H1 (cell line): ENCODE measurements around the gene MRTO4. TPM values are rescaled to one million over a fixed set of nuclear protein-coding genes. Genes with fewer than 3 reads are reported as not detected.
"Not testable (repeated sequence)": the region's sequence is repeated elsewhere in the genome, so short reads cannot be mapped to it uniquely, and the experiment has no call there.

Experiments
- CTCF ChIA-PET: fragments of 300-600 bp; sonication (Branson Sonifier 250); formaldehyde crosslinking; loops from one replicate; lab custom pipeline; 2021; ENCODE audit not compliant: partially characterized antibody; lab: Charles Lee
- POLR2A ChIA-PET: fragments of 300-600 bp; sonication (Branson Sonifier 250); formaldehyde crosslinking; loops from one replicate; lab custom pipeline; 2021; ENCODE audit warnings: inconsistent platforms; ENCODE audit not compliant: partially characterized antibody; lab: Charles Lee
- DNase-seq, 2 experiments: peaks; one replicate each; pipeline versions ENCODE4 v3.0.0 to v3.0.0-alpha.2; 2010 to 2022; ENCODE audit warnings: low spot score in 2 of 2, low read depth in 1 of 2, mixed read lengths in 1 of 2
- FAIRE-seq: peaks from 2 replicates; lab custom pipeline; 2011; peaks lifted over from hg19 to GRCh38; lab: Jason Lieb, UNC
- H2AFZ ChIP-seq: 2 replicates; pipeline ENCODE4 v1.8.1; 2012; ENCODE audit warnings: low read length, inconsistent platforms
- H2AK5ac ChIP-seq: 2 replicates; pipeline ENCODE4 v1.6.1; 2013; ENCODE audit warnings: low read depth, low read length
- H2BK120ac ChIP-seq: replicated peaks from 2 replicates; pipeline ENCODE3; 2013; ENCODE audit warnings: low read depth, low read length, inconsistent platforms
- H2BK12ac ChIP-seq: 2 replicates; pipeline ENCODE4 v1.6.1; 2013; ENCODE audit warnings: low read depth, low read length
- H2BK15ac ChIP-seq: 2 replicates; pipeline ENCODE4 v1.6.1; 2013; ENCODE audit warnings: low read length
- H2BK20ac ChIP-seq: 2 replicates; pipeline ENCODE4 v1.6.1; 2013; ENCODE audit warnings: low read length
- H2BK5ac ChIP-seq: 2 replicates; pipeline ENCODE4 v1.6.1; 2013; ENCODE audit warnings: low read depth, low read length
- H3K14ac ChIP-seq: 2 replicates; pipeline ENCODE4 v1.6.1; 2013; ENCODE audit warnings: inconsistent platforms; ENCODE audit not compliant: insufficient read length
- H3K18ac ChIP-seq: 2 replicates; pipeline ENCODE4 v1.6.1; 2013; ENCODE audit warnings: low read length; ENCODE audit errors: extremely low read depth
- H3K23ac ChIP-seq: 2 replicates; pipeline ENCODE4 v1.6.1; 2013; ENCODE audit warnings: inconsistent platforms; ENCODE audit not compliant: insufficient read length
- H3K23me2 ChIP-seq: 2 replicates; pipeline ENCODE4 v1.6.1; 2013; ENCODE audit warnings: low read depth, low read length
- H3K27ac ChIP-seq: 2 replicates; pipeline ENCODE4 v1.6.1; 2011; ENCODE audit warnings: low read depth, low read length, inconsistent platforms
- H3K27me3 ChIP-seq, 4 experiments: replicated peaks in 1 of 4; 1 replicate in 1 of 4; 2 replicates in 3 of 4; pipeline versions ENCODE4 v1.6.1 to v1.8.1; 2011 to 2013; ENCODE audit warnings: low read length in 3 of 4, mild to moderate bottlenecking in 3 of 4, inconsistent platforms in 2 of 4, mixed read lengths in 2 of 4, moderate library complexity in 1 of 4; ENCODE audit not compliant: control insufficient read depth in 3 of 4, insufficient read depth in 3 of 4; ENCODE audit errors: extremely low read depth in 1 of 4
- H3K36me3 ChIP-seq, 4 experiments: 2 replicates each; pipeline versions ENCODE4 v1.6.1 to v1.8.1; 2011 to 2013; ENCODE audit warnings: mild to moderate bottlenecking in 4 of 4, low read length in 3 of 4, moderate library complexity in 2 of 4, control low read depth in 1 of 4, inconsistent platforms in 1 of 4; ENCODE audit not compliant: insufficient read depth in 4 of 4, control insufficient read depth in 2 of 4
- H3K4ac ChIP-seq: replicated peaks from 2 replicates; pipeline ENCODE3; 2013; ENCODE audit warnings: low read length, low read depth, mixed read lengths, inconsistent platforms; ENCODE audit not compliant: insufficient read length
- H3K4me1 ChIP-seq, 4 experiments: replicated peaks in 1 of 4; 1 replicate in 1 of 4; 2 replicates in 3 of 4; pipeline versions ENCODE4 v1.6.1 to v1.8.1; 2011 to 2013; ENCODE audit warnings: low read length in 3 of 4, inconsistent platforms in 2 of 4, mixed read lengths in 1 of 4; ENCODE audit not compliant: insufficient read depth in 4 of 4, control insufficient read depth in 3 of 4
- H3K4me2 ChIP-seq, 2 experiments: 2 replicates each; pipeline versions ENCODE4 v1.6.1 to v1.8.1; 2011 to 2013; ENCODE audit warnings: low read depth in 2 of 2, low read length in 2 of 2, control low read depth in 1 of 2, inconsistent platforms in 1 of 2, mild to moderate bottlenecking in 1 of 2; ENCODE audit not compliant: insufficient read depth in 1 of 2
- H3K4me3 ChIP-seq, 4 experiments: fragments of 200-600, 300-600 bp in 1 of 4; sonication (generic), shearing (Covaris generic), sonication (Bioruptor Twin) in 1 of 4; 2 replicates each; pipeline versions ENCODE4 v1.5.1 to v1.8.1; 2011 to 2016; ENCODE audit warnings: low read length in 4 of 4, low read depth in 3 of 4, control low read depth in 2 of 4, inconsistent platforms in 2 of 4, mild to moderate bottlenecking in 2 of 4, mixed read lengths in 1 of 4, moderate library complexity in 1 of 4; ENCODE audit not compliant: insufficient read depth in 2 of 4; ENCODE audit errors: extremely low read depth in 1 of 4
- H3K56ac ChIP-seq: replicated peaks from 2 replicates; pipeline ENCODE3; 2013; ENCODE audit warnings: low read depth, mild to moderate bottlenecking, mixed read lengths, low read length, inconsistent platforms; ENCODE audit not compliant: insufficient read length
- H3K79me1 ChIP-seq: 2 replicates; pipeline ENCODE4 v1.6.1; 2013; ENCODE audit warnings: low read depth, low read length, control low read depth
- H3K79me2 ChIP-seq, 2 experiments: 2 replicates each; pipeline versions ENCODE4 v1.6.1 to v1.8.1; 2012 to 2013; ENCODE audit warnings: low read length in 2 of 2, mild to moderate bottlenecking in 2 of 2, inconsistent platforms in 1 of 2; ENCODE audit not compliant: insufficient read depth in 2 of 2, control insufficient read depth in 1 of 2
- H3K9ac ChIP-seq, 4 experiments: replicated peaks in 1 of 4; 1 replicate in 1 of 4; 2 replicates in 3 of 4; pipeline versions ENCODE4 v1.6.1 to v1.8.1; 2011 to 2013; ENCODE audit warnings: low read depth in 3 of 4, low read length in 3 of 4, control low read depth in 2 of 4, mild to moderate bottlenecking in 2 of 4, moderate library complexity in 2 of 4, inconsistent platforms in 1 of 4; ENCODE audit errors: extremely low read depth in 1 of 4
- H3K9me3 ChIP-seq, 2 experiments: 2 replicates each; pipeline versions ENCODE4 v1.6.1 to v1.8.1; 2012 to 2013; ENCODE audit warnings: mild to moderate bottlenecking in 2 of 2, moderate library complexity in 2 of 2, control low read depth in 1 of 2, inconsistent platforms in 1 of 2, low read depth in 1 of 2, low read length in 1 of 2, mixed read lengths in 1 of 2; ENCODE audit not compliant: insufficient read depth in 2 of 2
- H4K20me1 ChIP-seq, 2 experiments: replicated peaks in 1 of 2; 2 replicates each; pipeline versions ENCODE3 to v1.8.1; 2011 to 2013; ENCODE audit warnings: inconsistent platforms in 2 of 2, low read length in 2 of 2, mild to moderate bottlenecking in 1 of 2; ENCODE audit not compliant: insufficient read depth in 2 of 2, control insufficient read depth in 1 of 2
- H4K5ac ChIP-seq: 2 replicates; pipeline ENCODE4 v1.6.1; 2013; ENCODE audit warnings: low read length, low read depth, mixed read lengths, inconsistent platforms; ENCODE audit not compliant: insufficient read length
- H4K8ac ChIP-seq: 2 replicates; pipeline ENCODE4 v1.8.0; 2013; ENCODE audit warnings: mild to moderate bottlenecking, moderate library complexity, low read length, inconsistent platforms; ENCODE audit not compliant: insufficient read depth; ENCODE audit errors: extremely low read depth
- H4K91ac ChIP-seq: replicated peaks from 2 replicates; pipeline ENCODE3; 2013; ENCODE audit warnings: low read length, mixed read lengths, inconsistent platforms; ENCODE audit not compliant: insufficient read length
- WGBS, 2 experiments: shearing (Covaris generic) in 1 of 2; methylation state at CpG; one replicate each; pipeline versions ENCODE4 v1.1.6 to v1.1.7; 2013 to 2015; ENCODE audit warnings: low lambda C conversion rate in 2 of 2, mixed read lengths in 2 of 2, inconsistent platforms in 1 of 2, low coverage in 1 of 2, missing lambda C conversion rate in 1 of 2; ENCODE audit not compliant: insufficient replicate concordance in 2 of 2, insufficient coverage in 1 of 2, insufficient read length in 1 of 2; ENCODE audit errors: extremely low coverage in 1 of 2, missing lambda C conversion rate in 1 of 2; 5-methylcytosine and 5-hydroxymethylcytosine counted together
- polyA plus RNA-seq, 7 experiments: library from polyadenylated mRNA; depleted of rRNA in 3 of 7; stranded (reverse) in 5 of 7; unstranded in 2 of 7; fragments of >200 nt in 5 of 7; fragments of 200-250 nt in 2 of 7; gene quantifications; 1 replicate in 5 of 7; 2 replicates in 1 of 7; 4 replicates in 1 of 7; pipeline versions ENCODE4 v1.2.1 to v1.2.3, GENCODE V29; 2011 to 2013; ENCODE audit warnings: missing spikeins in 2 of 7, mixed read lengths in 2 of 7
- total RNA-seq: library from RNA; stranded (reverse); fragmentation: NEBNext Ultra II Directional; extraction: Animal tissue kit (Norgen Biotek cat#: 25700); gene quantifications from 2 replicates; pipeline ENCODE4 v1.2.1, GENCODE V29; 2021

MRTO4 gene
- total and polyA plus RNA-seq, 2 of the 8 experiments (the other 6 are each of a cell fraction or from before 2014, with no cell fraction given): 36.9 to 64.3 TPM

DNA sequence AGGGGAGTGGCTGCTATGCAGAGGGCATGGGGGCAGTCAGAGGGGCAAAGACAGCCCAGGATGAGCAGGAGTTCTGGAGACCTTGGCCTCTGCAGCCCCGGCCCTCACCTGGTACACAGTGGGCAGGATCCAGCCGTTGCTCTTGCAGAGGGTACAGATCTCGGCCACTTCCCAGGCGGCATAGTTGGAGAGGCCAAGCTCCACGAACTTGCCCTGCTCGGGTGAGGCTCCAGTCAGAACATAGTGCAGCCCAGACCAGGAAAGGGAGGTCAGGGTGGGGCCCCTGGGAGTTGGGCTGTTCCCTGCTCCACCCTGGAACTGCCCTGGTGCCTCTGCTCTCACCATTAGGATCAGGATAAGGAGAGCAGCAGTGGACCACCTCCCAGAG, 18.7 kb downstream of the MRTO4 start:
- not testable (repeated sequence) for H2BK15ac ChIP-seq, H2BK120ac ChIP-seq, H2BK5ac ChIP-seq, H3K4me3 ChIP-seq, H4K8ac ChIP-seq, H3K27ac ChIP-seq, H3K4me2 ChIP-seq, H3K23me2 ChIP-seq, FAIRE-seq, H3K79me2 ChIP-seq, H3K79me1 ChIP-seq, H2AK5ac ChIP-seq, H2AFZ ChIP-seq, H3K4ac ChIP-seq, H2BK12ac ChIP-seq, H3K4me1 ChIP-seq, H3K36me3 ChIP-seq, DNase-seq, H3K27me3 ChIP-seq, H2BK20ac ChIP-seq, H3K9ac ChIP-seq, H3K9me3 ChIP-seq, H4K20me1 ChIP-seq, H3K23ac ChIP-seq, H3K18ac ChIP-seq, H3K14ac ChIP-seq, H4K91ac ChIP-seq, H4K5ac ChIP-seq, H3K56ac ChIP-seq
- POLR2A ChIA-PET: interaction anchor here (1.2 to 1.6 kb wide), 2 partner anchors 16 to 19 kb away, joined by 4 to 6 read pairs; partner anchors contain the start of genes EMC1 and MRTO4
- WGBS, 2 experiments: 82% methylated on average over 6 of the region's 6 CpGs; no CpG with 5 or more reads in 1 of the 2 experiments
- CTCF ChIA-PET: interaction anchor here (0.7 to 1.4 kb wide), 2 partner anchors 14 to 47 kb away, joined by 3 to 4 read pairs; no protein-coding TSS in a partner anchor
